KMS-11 (cell line): ENCODE results near the gene ZNF697.

Experiments used
- H2AFZ ChIP-seq: fragments of 200-600 bp; sonication (generic); 2 replicates; pipeline ENCODE4 v1.6.1; 2016; ENCODE audit warnings: antibody characterized with exemption, mixed run types, low read depth
- H3K27ac ChIP-seq: fragments of 200-600 bp; sonication (generic); 2 replicates; pipeline ENCODE4 v1.6.1; 2016; ENCODE audit warnings: mild to moderate bottlenecking, mixed run types
- H3K27me3 ChIP-seq: fragments of 200-600 bp; sonication (generic); 2 replicates; pipeline ENCODE4 v1.6.1; 2017; ENCODE audit warnings: mild to moderate bottlenecking, low read depth, mixed run types, moderate library complexity; ENCODE audit not compliant: insufficient read depth
- H3K36me3 ChIP-seq: fragments of 200-600 bp; sonication (generic); 2 replicates; pipeline ENCODE4 v1.6.1; 2017; ENCODE audit warnings: mild to moderate bottlenecking, mixed run types; ENCODE audit not compliant: insufficient read depth
- H3K4me1 ChIP-seq: fragments of 200-600 bp; sonication (generic); 2 replicates; pipeline ENCODE4 v1.6.1; 2016; ENCODE audit warnings: mild to moderate bottlenecking, low read depth, mixed run types; ENCODE audit not compliant: poor library complexity, severe bottlenecking
- H3K4me2 ChIP-seq: fragments of 200-600 bp; sonication (generic); 2 replicates; pipeline ENCODE4 v1.7.0; 2016; ENCODE audit warnings: mild to moderate bottlenecking, mixed run types
- H3K4me3 ChIP-seq: fragments of 200-600 bp; sonication (generic); IDR thresholded peaks from 2 replicates; pipeline ENCODE4 v1.6.1; 2017; ENCODE audit warnings: low read depth, low read length, mixed read lengths; ENCODE audit not compliant: insufficient read depth
- H3K79me2 ChIP-seq: fragments of 200-600 bp; sonication (generic); 2 replicates; pipeline ENCODE4 v1.6.1; 2016; ENCODE audit warnings: low read depth, mixed run types; ENCODE audit not compliant: insufficient read depth
- H3K9ac ChIP-seq: fragments of 200-600 bp; sonication (generic); 2 replicates; pipeline ENCODE4 v1.6.1; 2016; ENCODE audit warnings: mild to moderate bottlenecking, mixed run types
- H4K20me1 ChIP-seq: fragments of 200-600 bp; sonication (generic); 2 replicates; pipeline ENCODE4 v1.6.1; 2016; ENCODE audit warnings: mild to moderate bottlenecking, mixed run types; ENCODE audit not compliant: insufficient read depth
- TF ChIP-seq, protein P1 (sequence below): fragments of 200-600 bp; sonication (generic); conservative IDR thresholded peaks from 2 replicates; pipeline ENCODE4 v1.6.1; 2017; ENCODE audit warnings: low read depth, mild to moderate bottlenecking, antibody characterized with exemption, low read length, moderate library complexity, mixed read lengths

The ZNF697 gene

DNA sequence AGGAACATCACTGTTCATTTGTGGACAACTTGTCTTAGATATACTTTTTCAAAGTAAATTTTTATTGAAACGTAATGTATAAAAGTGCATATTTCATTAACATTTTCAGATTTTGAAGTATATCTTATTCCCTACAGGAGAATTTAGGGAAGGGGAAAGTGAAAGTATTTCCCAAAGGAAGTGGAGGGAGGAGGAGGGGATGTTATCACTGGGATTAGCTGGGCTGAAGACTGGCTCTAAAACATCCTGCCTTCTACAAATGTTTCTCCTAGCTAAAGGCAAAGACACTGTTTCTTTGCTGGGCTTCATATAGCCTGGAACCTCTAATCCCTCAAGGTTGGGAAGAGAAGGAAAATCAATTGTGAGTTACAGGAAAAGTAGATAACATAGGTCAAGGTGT, 7.1 kb upstream of the ZNF697 start:
- Histone ChIP-seq H3K4me1 (peaks cover 5% of the 10 kb centered on the region), H3K9ac (no peak overlapping the region), H3K36me3 (no peaks in the 10 kb centered on the region), H3K4me3 (no peak overlapping the region), H2AFZ (no peak overlapping the region), H3K79me2 (no peaks in the 10 kb centered on the region), H4K20me1 (no peaks in the 10 kb centered on the region), H3K27ac (no peak overlapping the region), H3K27me3 (no peaks in the 10 kb centered on the region), H3K4me2 (no peak overlapping the region)
- TF ChIP-seq, protein P1, sequence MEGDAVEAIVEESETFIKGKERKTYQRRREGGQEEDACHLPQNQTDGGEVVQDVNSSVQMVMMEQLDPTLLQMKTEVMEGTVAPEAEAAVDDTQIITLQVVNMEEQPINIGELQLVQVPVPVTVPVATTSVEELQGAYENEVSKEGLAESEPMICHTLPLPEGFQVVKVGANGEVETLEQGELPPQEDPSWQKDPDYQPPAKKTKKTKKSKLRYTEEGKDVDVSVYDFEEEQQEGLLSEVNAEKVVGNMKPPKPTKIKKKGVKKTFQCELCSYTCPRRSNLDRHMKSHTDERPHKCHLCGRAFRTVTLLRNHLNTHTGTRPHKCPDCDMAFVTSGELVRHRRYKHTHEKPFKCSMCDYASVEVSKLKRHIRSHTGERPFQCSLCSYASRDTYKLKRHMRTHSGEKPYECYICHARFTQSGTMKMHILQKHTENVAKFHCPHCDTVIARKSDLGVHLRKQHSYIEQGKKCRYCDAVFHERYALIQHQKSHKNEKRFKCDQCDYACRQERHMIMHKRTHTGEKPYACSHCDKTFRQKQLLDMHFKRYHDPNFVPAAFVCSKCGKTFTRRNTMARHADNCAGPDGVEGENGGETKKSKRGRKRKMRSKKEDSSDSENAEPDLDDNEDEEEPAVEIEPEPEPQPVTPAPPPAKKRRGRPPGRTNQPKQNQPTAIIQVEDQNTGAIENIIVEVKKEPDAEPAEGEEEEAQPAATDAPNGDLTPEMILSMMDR, result no peak

DNA sequence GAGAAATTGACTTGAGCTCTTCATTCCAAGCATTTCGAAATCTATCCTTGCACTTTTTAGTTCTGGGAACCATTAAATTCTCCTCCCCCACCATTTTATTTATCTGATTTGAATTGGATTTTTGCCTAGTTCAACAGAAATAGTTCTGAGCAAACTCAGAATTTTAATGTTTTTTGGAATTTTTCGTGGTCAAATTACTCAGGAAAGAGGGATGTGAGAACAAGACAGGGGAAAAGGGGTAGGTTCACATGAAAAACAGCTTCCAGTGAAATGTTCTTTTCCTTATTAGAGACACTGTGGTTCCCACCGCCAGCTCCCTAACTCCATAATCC, 5.7 kb upstream of the ZNF697 start:
- Histone ChIP-seq H3K4me2 (no peak overlapping the region), H3K27me3 (no peaks in the 10 kb centered on the region), H3K9ac (no peak overlapping the region), H3K36me3 (no peaks in the 10 kb centered on the region), H3K4me3 (no peak overlapping the region), H3K79me2 (no peaks in the 10 kb centered on the region), H3K27ac (no peak overlapping the region), H2AFZ (no peak overlapping the region), H4K20me1 (no peaks in the 10 kb centered on the region), H3K4me1 (peaks cover 5% of the 10 kb centered on the region)
- TF ChIP-seq, protein P1, result no peak

DNA sequence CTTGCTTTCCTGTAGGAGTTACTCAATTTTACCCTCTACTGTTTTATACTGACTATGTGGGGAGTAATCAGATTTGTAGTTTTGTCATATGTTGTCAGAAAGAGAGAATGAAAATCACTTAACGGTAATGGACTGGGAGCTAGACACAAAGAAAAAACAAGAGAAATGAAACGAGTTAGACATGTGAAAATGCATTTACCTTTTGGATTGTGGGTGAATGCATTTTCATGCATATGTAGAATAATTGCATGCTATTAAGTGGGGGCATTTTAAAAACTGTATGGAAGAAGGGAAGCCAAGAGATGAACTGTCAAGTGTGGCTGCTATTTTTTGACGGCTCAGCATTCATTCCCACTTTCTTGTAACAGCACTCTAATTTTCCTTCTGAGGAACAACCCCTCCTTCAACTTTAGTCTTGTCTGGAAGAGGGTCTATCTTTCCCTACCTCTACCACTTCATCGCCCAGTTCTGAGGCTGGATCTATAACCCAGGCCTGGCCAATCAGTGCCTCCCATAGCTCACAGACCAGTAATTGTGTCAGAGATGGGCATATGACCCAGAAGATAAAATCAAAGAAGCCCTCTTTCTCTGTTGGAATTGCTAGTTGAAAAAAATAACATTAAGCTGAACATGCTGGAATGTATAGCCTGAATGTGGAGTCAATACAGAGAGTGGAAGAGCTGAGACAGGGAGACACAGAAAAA, 5.2 kb upstream of the ZNF697 start:
- H2AFZ ChIP-seq, result no peak overlapping the region
- TF ChIP-seq, protein P1, result no peak
- H3K79me2 ChIP-seq, result no peaks in the 10 kb centered on the region
- H3K4me3 ChIP-seq, result no peak overlapping the region
- no peak overlapping the region for H3K9ac ChIP-seq
- no peaks in the 10 kb centered on the region for H3K27me3 ChIP-seq
- no peak overlapping the region for H3K27ac ChIP-seq
- H3K4me1 ChIP-seq, result peaks cover 5% of the 10 kb centered on the region
- H3K4me2 ChIP-seq, result no peak overlapping the region
- H3K36me3 ChIP-seq, result no peaks in the 10 kb centered on the region
- H4K20me1 ChIP-seq, result no peaks in the 10 kb centered on the region

DNA sequence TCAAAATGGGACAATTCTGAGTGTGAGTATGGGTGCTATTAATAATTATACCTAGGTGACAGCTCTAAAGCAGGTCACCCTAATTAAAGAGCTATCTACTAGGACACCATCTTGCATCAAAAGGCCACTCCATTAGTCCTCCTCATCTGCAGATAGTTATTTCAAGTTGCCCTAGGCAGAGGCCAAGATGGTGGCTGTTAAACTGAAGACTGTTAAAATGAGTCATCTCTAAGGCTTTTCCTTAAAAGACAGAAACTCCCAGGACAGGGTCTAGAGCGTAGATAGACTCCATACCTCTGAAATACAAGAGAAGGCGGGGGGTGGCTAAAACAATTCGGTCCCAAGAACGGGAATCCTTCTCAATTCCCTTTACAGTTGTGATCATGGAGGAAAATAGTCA, 4.5 kb upstream of the ZNF697 start:
- no peak overlapping the region for H2AFZ ChIP-seq
- no peaks in the 10 kb centered on the region for H4K20me1 ChIP-seq
- H3K27ac ChIP-seq, result no peak overlapping the region
- no peak overlapping the region for H3K9ac ChIP-seq
- no peak overlapping the region for H3K4me2 ChIP-seq
- no peaks in the 10 kb centered on the region for H3K79me2 ChIP-seq
- H3K36me3 ChIP-seq, result no peaks in the 10 kb centered on the region
- TF ChIP-seq, protein P1, result no peak
- H3K4me3 ChIP-seq, result no peak overlapping the region
- peaks cover 5% of the 10 kb centered on the region for H3K4me1 ChIP-seq
- H3K27me3 ChIP-seq, result no peaks in the 10 kb centered on the region
